GM12878 (cell line): ENCODE data around the gene GALNT9. TPM values are rescaled to one million over a fixed set of nuclear protein-coding genes. Genes with fewer than 3 reads are reported as not detected.

ENCODE experiments used
- ATAC-seq: fragments of 200-7000 bp; cut with Tn5 transposase; 3 replicates; pipeline ENCODE4 v1.9.1; 2020; ENCODE audit warnings: mild to moderate bottlenecking, moderate library complexity
- BruUV-seq: library from RNA; stranded (reverse); fragments of 400-500 nt; replicated peaks from 2 replicates; lab custom pipeline; 2021; lab: Mats Ljungman, UMichigan
- CTCF ChIA-PET: fragments of 300-600 bp; sonication (Branson Sonifier 250); formaldehyde crosslinking; extraction: SDS; loops from one replicate; lab custom pipeline; 2021; ENCODE audit warnings: inconsistent platforms; lab: Yijun Ruan, JAX
- POLR2A ChIA-PET: fragments of 350-600 bp; formaldehyde crosslinking; extraction: SDS; loops from one replicate; lab custom pipeline; 2021; ENCODE audit warnings: inconsistent platforms; lab: Charles Lee
- RAD21 ChIA-PET: fragments of 300-600 bp; sonication (Branson Sonifier 250); formaldehyde crosslinking; loops from one replicate; lab custom pipeline; 2023; ENCODE audit warnings: antibody characterized with exemption; ENCODE audit not compliant: unreplicated experiment; lab: Charles Lee
- SMC1A ChIA-PET: fragments of 300-600 bp; sonication (Branson Sonifier 250); formaldehyde crosslinking; loops from one replicate; lab custom pipeline; 2023; ENCODE audit not compliant: unreplicated experiment, uncharacterized antibody; lab: Charles Lee
- DNase-seq: peaks from one replicate; pipeline ENCODE4 v3.0.0-alpha.2; 2011; ENCODE audit warnings: low read depth, low spot score
- FAIRE-seq: peaks from 3 replicates; lab custom pipeline; 2011; peaks lifted over from hg19 to GRCh38; lab: Jason Lieb, UNC
- H2AFZ ChIP-seq: 2 replicates; pipeline ENCODE4 v1.6.0; 2011; ENCODE audit warnings: low read depth, low read length, control low read depth; ENCODE audit not compliant: control insufficient read depth
- H3K27ac ChIP-seq: 2 replicates; pipeline ENCODE4 v1.5.1; 2011; ENCODE audit warnings: control low read depth; ENCODE audit not compliant: control insufficient read depth, insufficient read depth
- H3K27me3 ChIP-seq, 2 experiments: replicated peaks in 1 of 2; 2 replicates each; pipeline versions ENCODE4 v1.6.0 to v1.6.1; 2011; ENCODE audit warnings: low read length in 1 of 2; ENCODE audit not compliant: control insufficient read depth in 2 of 2, insufficient read depth in 2 of 2
- H3K36me3 ChIP-seq, 2 experiments: 2 replicates each; pipeline ENCODE4 v1.5.1; 2011; ENCODE audit warnings: low read length in 1 of 2; ENCODE audit not compliant: control insufficient read depth in 2 of 2, insufficient read depth in 2 of 2
- H3K4me1 ChIP-seq: 2 replicates; pipeline ENCODE4 v1.6.1; 2011; ENCODE audit warnings: mild to moderate bottlenecking, low read length, moderate library complexity, mixed read lengths; ENCODE audit not compliant: control insufficient read depth, insufficient read depth
- H3K4me2 ChIP-seq: 2 replicates; pipeline ENCODE4 v1.6.0; 2011; ENCODE audit warnings: control low read depth; ENCODE audit not compliant: control insufficient read depth, insufficient read depth
- H3K4me3 ChIP-seq: fragments of 200-600 bp; sonication (generic); 2 replicates; pipeline ENCODE4 v1.5.1; 2016
- H3K79me2 ChIP-seq: 2 replicates; pipeline ENCODE4 v1.6.0; 2011; ENCODE audit warnings: low read length; ENCODE audit not compliant: control insufficient read depth, insufficient read depth
- H3K9ac ChIP-seq: 2 replicates; pipeline ENCODE4 v1.8.0; 2011; ENCODE audit warnings: low read length, control low read depth, mixed read lengths; ENCODE audit not compliant: control insufficient read depth, insufficient read depth
- H3K9me3 ChIP-seq: replicated peaks from 3 replicates; pipeline ENCODE4 v1.5.1; 2011; ENCODE audit warnings: mild to moderate bottlenecking, low read length; ENCODE audit not compliant: control insufficient read depth, insufficient read depth
- H4K20me1 ChIP-seq: 2 replicates; pipeline ENCODE4 v1.6.0; 2011; ENCODE audit not compliant: control insufficient read depth, insufficient read depth
- ATF7 ChIP-seq: fragments of 450-650 bp; IDR thresholded peaks from 2 replicates; pipeline ENCODE4 v1.6.1; 2016; ENCODE audit warnings: low read depth, mild to moderate bottlenecking
- CBX3 ChIP-seq: fragments of 200-600 bp; sonication (generic); IDR thresholded peaks from 2 replicates; pipeline ENCODE4 v1.6.1; 2016; ENCODE audit warnings: low read depth, borderline replicate concordance
- NFIC ChIP-seq: IDR thresholded peaks from 2 replicates; pipeline ENCODE4 v1.6.1; 2012; ENCODE audit warnings: low read depth, mild to moderate bottlenecking, inconsistent platforms, low read length, moderate library complexity
- NRF1 ChIP-seq: conservative IDR thresholded peaks from 2 replicates; pipeline ENCODE4 v1.6.1; 2011; ENCODE audit warnings: mild to moderate bottlenecking, low read depth, low read length, improper control_type of control experiment
- PAX8 ChIP-seq: fragments of 450-650 bp; IDR thresholded peaks from 2 replicates; pipeline ENCODE4 v1.6.1; 2017; ENCODE audit warnings: mild to moderate bottlenecking, moderate library complexity
- PKNOX1 ChIP-seq: fragments of 450-650 bp; IDR thresholded peaks from 2 replicates; pipeline ENCODE4 v1.6.1; 2016; ENCODE audit warnings: mild to moderate bottlenecking
- SPI1 ChIP-seq: IDR thresholded peaks from 2 replicates; pipeline ENCODE4 v1.6.1; 2011; ENCODE audit warnings: low read depth, mild to moderate bottlenecking, low read length, moderate library complexity, borderline replicate concordance; ENCODE audit not compliant: insufficient read depth
- STAT3 ChIP-seq: IDR thresholded peaks from 2 replicates; pipeline ENCODE4 v1.6.1; 2011; ENCODE audit warnings: low read depth, low read length, improper control_type of control experiment
- ZBTB40 ChIP-seq: fragments of 450-650 bp; IDR thresholded peaks from 2 replicates; pipeline ENCODE4 v1.6.1; 2016; ENCODE audit warnings: mild to moderate bottlenecking, moderate library complexity, borderline replicate concordance
- WGBS: methylation state at CpG from one replicate; pipeline ENCODE4 v1.1.6; 2016; ENCODE audit warnings: low lambda C conversion rate; ENCODE audit not compliant: insufficient replicate concordance, insufficient coverage; ENCODE audit errors: missing lambda C conversion rate; 5-methylcytosine and 5-hydroxymethylcytosine counted together
- in situ Hi-C: fragments of 300-500 bp; cut with MboI; formaldehyde crosslinking; loops from 9 replicates; pipeline ENCODE4 v1.14.3; 2018; ENCODE audit warnings: mixed read lengths
- intact Hi-C: fragments of 100-400 bp; cut with micrococcal nuclease; formaldehyde crosslinking; loops from one replicate; pipeline ENCODE4 v1.14.2; 2022; ENCODE audit not compliant: unreplicated experiment
- polyA plus RNA-seq, 11 experiments: library from polyadenylated mRNA; depleted of rRNA in 4 of 11; unstranded in 6 of 11; stranded (reverse) in 5 of 11; fragments of >200 nt; fragmentation: Nextera tagmentation in 4 of 11; fragmentation: Illumina TruSeq in 1 of 11; extraction: Ambion mirVana in 4 of 11; extraction: Trizol in 1 of 11; gene quantifications; 1 replicate in 1 of 11; 2 replicates in 10 of 11; pipeline versions ENCODE4 v1.2.1 to v1.2.3, GENCODE V29; 2011 to 2016; ENCODE audit warnings: inconsistent platforms in 2 of 11, missing spikeins in 2 of 11, low read depth in 1 of 11
- total RNA-seq, 4 experiments: library from RNA; depleted of rRNA in 3 of 4; stranded (reverse); fragments of >200 nt in 3 of 4; fragmentation: Illumina TruSeq in 1 of 4; extraction: Trizol in 1 of 4; gene quantifications; 2 replicates each; pipeline versions ENCODE4 v1.2.1 to v1.2.3, GENCODE V29; 2013 to 2021

Gene GALNT9
- total and polyA plus RNA-seq, 10 of the 15 experiments (the other 5 are each of a cell fraction or from before 2014, with no cell fraction given), result 0.04 TPM; not detected in 9

DNA sequence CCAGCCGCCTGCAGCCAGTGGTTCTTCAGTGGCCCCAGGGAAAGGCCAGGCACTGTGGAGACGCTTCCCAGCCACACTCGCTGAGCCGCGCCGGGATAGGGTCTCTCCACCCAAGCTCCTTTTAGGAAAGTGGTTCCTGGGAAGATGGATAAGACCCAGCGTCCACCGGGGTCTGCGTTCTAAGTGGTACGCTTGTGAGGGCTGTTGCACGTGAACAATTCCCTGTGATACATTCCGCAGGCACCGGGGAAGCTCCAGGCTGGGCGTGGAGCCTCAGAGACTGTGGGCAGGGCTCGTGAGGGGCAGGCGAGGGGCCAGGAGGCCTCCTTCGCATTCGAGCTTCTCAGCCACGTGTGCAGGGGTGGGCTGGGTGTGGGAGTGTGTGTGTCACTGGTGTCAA is 48.4 kb downstream of the GALNT9 start:
- Histone ChIP-seq H3K4me2 (no peak overlapping the region), H3K27ac (no peak overlapping the region), H3K4me3 (no peak overlapping the region), H3K36me3 (no peaks in the 10 kb centered on the region), H3K27me3 (no peaks in the 10 kb centered on the region), H4K20me1 (no peaks in the 10 kb centered on the region), H3K4me1 (no peaks in the 10 kb centered on the region), H2AFZ (no peak overlapping the region), H3K9ac (no peak overlapping the region), H3K79me2 (no peaks in the 10 kb centered on the region), H3K9me3 (no peaks in the 10 kb centered on the region)
- ChIA-PET CTCF (no interaction called here), SMC1A (no interaction called here), POLR2A (no interaction called here), RAD21 (no interaction called here)
- in situ Hi-C loops (no loop called here), intact Hi-C loops (no loop called here)
- WGBS, result 36% methylated on average over 16 of the region's 19 CpGs
- ATAC-seq (no peak), FAIRE-seq (no peak), DNase-seq (no peak)
- no TSS peak for BruUV-seq
- no peak for TF ChIP-seq ATF7
- no peak for TF ChIP-seq SPI1
- no peak for TF ChIP-seq PKNOX1
- no peak for TF ChIP-seq STAT3
- no peak for TF ChIP-seq PAX8
- TF ChIP-seq CBX3, result no peak
- no peak for TF ChIP-seq ZBTB40
- no peak for TF ChIP-seq NFIC
- no peak for TF ChIP-seq NRF1
